Erythroblast (primary cell): ENCODE results near the gene DDO.

Source experiments
- GATA1 ChIP-seq: IDR thresholded peaks from 2 replicates; pipeline ENCODE4 v1.6.1; 2011; ENCODE audit warnings: low read depth, mild to moderate bottlenecking, control low read depth, low read length, moderate library complexity
- POLR2A ChIP-seq: IDR thresholded peaks from 2 replicates; pipeline ENCODE4 v1.6.1; 2011; ENCODE audit warnings: mild to moderate bottlenecking, low read length

- TF ChIP-seq POLR2A (no peak), GATA1 (no peak)
Observed at GRCh38 chr6:110458476-110458875, 43.1 kb upstream of the DDO start.
